ENCODE results near the gene DPPA5. TPM values are rescaled to one million over a fixed set of nuclear protein-coding genes. Genes with fewer than 3 reads are reported as not detected.

DPPA5 gene
- total and polyA plus RNA-seq, 2 donors (not counting 3 experiments of a cell fraction or from before 2014, with no cell fraction given), result not detected

- Histone ChIP-seq H3K4me3 (replicated peaks in 1 of 3; ENCODE audit: insufficient read depth in 1 of 3, low read depth in 1 of 3, low read length in 3 of 3) (no peak overlapping the region), H3K9me3 (replicated peaks; ENCODE audit: control insufficient read depth, insufficient read depth, low read length) (no peaks in the 10 kb centered on the region), H3K9me1 (replicated peaks; ENCODE audit: control insufficient read depth, extremely low read depth, insufficient read depth, low read length) (no peaks in the 10 kb centered on the region), H3K27me3 (ENCODE audit: control insufficient read depth in 2 of 2, insufficient read depth in 2 of 2, low read length in 2 of 2) (no peaks in the 10 kb centered on the region), H4K20me1 (replicated peaks; ENCODE audit: control insufficient read depth, extremely low read depth, insufficient read depth, low read length) (no peaks in the 10 kb centered on the region), H3K4me2 (ENCODE audit: insufficient read depth, low read length) (no peak overlapping the region), H2AFZ (ENCODE audit: low read depth, low read length) (no peak overlapping the region), H3K4me1 (ENCODE audit: control insufficient read depth, extremely low read depth, insufficient read depth, low read length) (no peaks in the 10 kb centered on the region), H3K27ac (ENCODE audit: insufficient read depth, low read depth, low read length) (no peak overlapping the region), H3K36me3 (ENCODE audit: control insufficient read depth in 2 of 2, extremely low read depth in 1 of 2, insufficient read depth in 2 of 2, low read length in 2 of 2) (no peaks in the 10 kb centered on the region), H3K79me2 (ENCODE audit: control insufficient read depth, insufficient read depth, low read length) (no peaks in the 10 kb centered on the region), H3K9ac (replicated peaks; ENCODE audit: extremely low read depth, insufficient read depth, low read length) (no peak overlapping the region)
- TF ChIP-seq MYC (IDR thresholded peaks at IDR 0.05; ENCODE audit: low read depth, low read length) (no peak), FOS (IDR thresholded peaks at IDR 0.05; ENCODE audit: borderline replicate concordance, insufficient read depth, low read length) (no peak), CTCF (IDR thresholded peaks at IDR 0.05; ENCODE audit: extremely low read depth in 1 of 2, insufficient read depth in 1 of 2, low read depth in 1 of 2, low read length in 2 of 2) (no peak), EZH2 (IDR thresholded peaks at IDR 0.05; ENCODE audit: borderline replicate concordance, low read depth, low read length, severe bottlenecking) (no peak), MAX (IDR thresholded peaks at IDR 0.05; ENCODE audit: insufficient read depth, insufficient read length) (no peak), JUN (IDR thresholded peaks at IDR 0.05; ENCODE audit: borderline replicate concordance, insufficient read depth, insufficient read length, low read depth) (no peak), POLR2AphosphoS5 (IDR thresholded peaks at IDR 0.05; ENCODE audit: insufficient read depth, low read depth, low read length) (no peak), POLR2A (IDR thresholded peaks at IDR 0.05; ENCODE audit: low read depth, low read length) (no peak), GATA2 (IDR thresholded peaks at IDR 0.05; ENCODE audit: insufficient read depth, insufficient read length, low read depth, low read length) (no peak)
- BruUV-seq (replicated peaks), result no TSS peak
- intact Hi-C loops (cut with micrococcal nuclease), result no loop called here
- CTCF ChIA-PET, result interaction anchor here (0.7 kb wide), 1 partner anchor 110 kb away, joined by 3 read pairs; no protein-coding TSS in a partner anchor
- FAIRE-seq (no peak), DNase-seq (ENCODE audit: low read depth, low spot score) (no peak)
- dilution Hi-C loops (cut with MboI; ENCODE audit: extremely low pct_ligation_motif_present, low sequenced_read_pairs), result no loop called here
- POLR2A ChIA-PET, result no interaction called here
Measured at GRCh38 chr6:73372516-73372915, 18.4 kb upstream of the DPPA5 start.
